Measurements from ENCODE around the gene CSNK1A1.
"Not testable (repeated sequence)": the region's sequence is repeated elsewhere in the genome, so short reads cannot be mapped to it uniquely, and the experiment has no call there.

Gene CSNK1A1

DNA sequence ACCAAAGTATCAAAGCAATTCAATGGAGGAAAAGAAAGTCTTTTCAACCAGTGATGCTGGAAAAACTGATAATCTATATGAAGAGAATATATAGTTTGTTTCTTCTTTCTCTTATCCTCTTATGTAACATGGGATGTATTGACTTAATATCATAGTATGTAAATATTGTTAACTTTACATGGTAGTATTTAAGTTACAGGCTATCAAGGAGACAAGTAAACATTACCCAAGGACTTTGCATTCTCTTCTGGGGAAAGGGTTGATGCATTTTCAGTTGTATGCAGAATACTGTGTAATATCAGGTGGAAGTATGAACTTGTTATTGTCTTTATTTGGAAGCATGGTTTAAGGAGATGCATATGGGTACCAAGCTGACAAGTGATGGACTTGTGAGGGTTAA, 20.9 kb upstream of the CSNK1A1 start:
- DNase-seq: no peak

DNA sequence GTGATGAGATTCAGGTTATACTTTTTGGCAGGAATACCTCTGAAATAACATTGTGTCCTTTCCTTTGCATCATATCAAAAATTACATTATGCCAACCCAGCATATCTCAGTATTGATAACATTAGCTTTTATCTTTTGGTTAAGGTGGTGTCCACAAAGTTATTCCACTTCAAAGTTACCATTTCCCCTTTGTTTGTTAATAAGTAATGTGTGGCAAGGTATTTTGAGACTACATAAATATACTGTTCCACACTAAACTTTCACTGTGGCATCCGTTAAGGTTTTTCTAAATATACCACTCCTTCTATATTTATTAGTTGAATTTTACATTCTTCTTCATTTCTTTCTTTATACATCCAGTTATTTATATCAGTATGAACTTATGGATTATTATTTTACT, 16.0 kb upstream of the CSNK1A1 start:
- DNase-seq: no peak

DNA sequence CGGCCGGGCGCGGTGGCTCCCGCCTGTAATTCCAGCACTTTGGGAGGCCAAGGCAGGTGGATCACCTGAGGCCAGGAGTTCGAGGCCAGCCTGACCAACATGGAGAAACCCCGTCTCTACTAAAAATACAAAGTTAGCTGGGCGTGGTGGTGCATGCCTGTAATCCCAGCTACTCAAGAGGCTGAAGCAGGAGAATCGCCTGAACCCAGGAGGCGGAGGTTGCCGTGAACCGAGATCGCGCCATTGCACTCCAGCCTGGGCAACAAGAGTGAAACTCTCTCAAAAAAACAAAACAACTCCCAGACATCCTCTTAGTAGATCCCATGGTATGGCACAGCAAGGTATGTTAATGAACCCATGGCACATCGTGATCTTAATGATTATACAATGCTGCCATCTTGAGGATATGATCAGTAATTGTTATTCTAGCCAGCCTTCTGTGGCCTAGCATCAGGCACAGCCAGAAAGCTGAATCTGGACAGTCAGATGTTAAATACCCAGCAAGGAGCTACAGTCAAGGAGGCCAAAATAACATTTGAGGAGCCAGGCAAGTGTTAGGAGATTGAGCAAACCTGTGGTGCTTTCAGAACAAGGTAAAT, 13.4 kb upstream of the CSNK1A1 start:
- DNase-seq: peak; percentile 74

DNA sequence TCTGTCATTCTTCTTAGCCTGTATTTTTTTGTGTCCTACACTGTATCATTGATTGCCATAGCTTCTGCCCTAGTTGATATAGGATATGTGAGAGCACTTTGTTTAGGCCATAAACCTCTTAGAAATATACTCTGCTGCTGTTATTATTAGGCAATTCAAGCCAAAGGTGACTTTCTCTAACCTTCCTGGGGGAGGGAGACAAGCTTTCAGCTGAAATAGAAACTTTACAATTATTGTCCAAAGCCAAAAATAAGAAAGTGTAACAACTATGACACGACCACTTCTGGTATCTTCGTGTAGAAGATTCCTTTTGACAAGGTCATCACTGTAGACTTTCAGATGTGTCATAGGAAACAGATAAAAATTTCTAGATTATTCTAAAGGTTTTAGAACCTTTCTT, 12.2 kb upstream of the CSNK1A1 start:
- no peak for DNase-seq

DNA sequence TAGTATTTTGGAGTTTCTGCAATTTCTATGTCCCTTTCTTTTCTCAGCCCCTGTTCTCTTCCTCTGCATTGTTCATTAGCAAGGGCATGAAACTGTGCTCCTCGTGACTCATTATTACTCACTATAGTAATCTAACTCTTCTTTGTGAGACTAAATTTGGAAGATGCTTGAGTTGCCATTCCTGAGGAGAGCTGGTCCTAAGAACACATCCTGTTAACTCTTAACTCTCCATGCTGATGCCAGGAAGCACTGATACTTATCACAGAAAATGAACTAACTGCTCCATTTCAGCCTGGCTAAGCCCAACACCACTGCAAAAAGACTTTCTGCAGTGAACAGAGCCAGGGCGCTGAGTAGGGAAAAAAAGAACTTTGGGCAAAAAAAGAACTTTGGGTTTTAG, 10.6 kb upstream of the CSNK1A1 start:
- DNase-seq: no peak

DNA sequence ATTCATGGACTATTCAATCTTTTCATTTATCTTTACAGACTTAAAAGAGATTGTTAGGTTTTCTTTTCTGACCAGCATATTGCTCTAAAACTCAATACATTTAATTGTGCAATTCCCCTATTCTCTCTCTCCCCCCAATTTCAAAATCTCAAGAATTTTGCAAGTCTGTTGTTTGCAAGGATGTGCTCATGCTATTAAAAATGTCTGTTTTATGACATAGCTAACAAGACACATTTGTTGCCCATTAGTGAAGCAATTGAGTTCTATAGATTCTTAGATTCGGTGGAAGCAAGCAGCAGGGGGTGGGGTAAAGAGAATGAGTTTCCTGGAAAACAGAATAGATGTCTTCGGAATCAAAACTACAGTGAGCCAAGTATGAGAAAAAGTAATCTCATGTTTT, 8.5 kb upstream of the CSNK1A1 start:
- DNase-seq: no peak

DNA sequence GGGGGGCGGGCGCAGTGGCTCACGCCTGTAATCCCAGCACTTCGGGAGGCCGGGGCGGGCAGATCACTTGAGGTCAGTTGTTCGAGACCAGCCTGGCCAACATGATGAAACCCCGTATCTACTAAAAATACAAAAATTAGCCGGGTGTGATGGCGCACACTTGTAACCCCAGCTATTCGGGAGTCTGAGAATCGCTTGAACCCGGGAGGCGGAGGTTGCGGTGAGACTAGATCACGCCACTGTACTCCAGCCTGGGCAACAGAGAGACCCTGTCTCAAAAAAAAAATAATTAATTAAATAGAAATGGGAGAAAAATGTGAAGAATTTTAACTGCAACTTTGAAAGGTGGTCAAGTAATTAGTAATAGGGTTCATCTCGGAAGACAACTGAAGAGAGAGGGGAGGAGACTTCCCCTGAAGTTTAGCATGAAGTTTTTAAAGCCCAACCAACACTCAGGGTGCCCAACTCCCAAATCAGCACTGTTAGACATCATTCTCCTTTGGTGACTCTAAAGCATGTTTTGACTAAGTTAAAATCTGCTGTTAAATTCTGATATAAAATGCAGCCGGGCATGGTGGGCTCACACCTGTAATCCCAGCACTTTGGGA, 1.4 kb upstream of the CSNK1A1 start:
- no peak for DNase-seq

DNA sequence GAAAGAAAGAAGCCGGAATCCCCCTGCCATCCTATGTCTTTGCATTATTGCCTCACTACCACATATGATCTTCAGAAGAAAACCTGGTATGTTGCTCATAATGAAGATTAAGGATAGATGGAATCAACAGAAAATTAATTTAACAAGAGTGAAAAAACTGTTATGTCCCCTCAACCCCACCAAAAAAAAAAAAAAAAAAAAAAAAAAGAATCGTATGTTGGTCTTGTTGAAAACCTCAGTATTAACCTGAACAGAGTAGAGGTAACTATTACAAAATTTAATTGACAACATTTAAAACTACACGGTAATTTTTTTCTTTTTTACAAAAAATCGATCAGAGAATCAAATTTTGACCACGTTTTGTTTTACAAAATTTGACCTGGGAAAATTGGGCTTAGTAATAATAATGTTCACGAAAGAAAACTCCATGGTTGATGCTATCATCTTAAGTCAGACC, 827 bp upstream of the CSNK1A1 start:
- no peak for DNase-seq

DNA sequence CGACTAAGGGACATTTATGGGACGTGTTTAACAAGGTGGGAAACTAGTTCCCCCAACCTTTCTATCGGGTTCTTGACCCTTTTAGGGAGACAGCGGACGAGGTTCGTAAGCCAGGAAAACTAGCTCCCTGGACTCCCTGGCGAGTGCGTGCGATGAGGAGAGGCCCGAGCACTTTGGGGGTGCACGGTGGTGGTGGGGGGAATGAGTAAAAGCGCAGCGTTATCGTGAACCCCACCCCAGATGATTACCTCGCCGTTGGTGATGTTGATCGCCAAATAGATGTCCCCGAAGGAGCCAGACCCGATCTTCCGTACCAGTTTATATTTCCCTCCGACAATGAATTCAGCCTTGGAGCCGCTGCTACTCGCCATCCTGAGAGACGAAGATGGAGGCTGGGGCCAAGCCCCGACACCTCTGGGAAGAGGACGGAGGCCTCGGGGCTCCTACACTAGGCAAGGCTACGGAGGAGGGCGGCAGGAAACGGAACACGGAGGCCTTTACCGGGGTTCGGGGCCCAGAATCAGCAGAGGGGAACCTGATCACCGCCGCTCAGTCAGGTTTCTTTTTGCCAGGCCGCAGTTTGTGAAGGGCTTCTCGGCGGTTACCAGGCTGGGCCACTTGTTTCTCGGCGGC, 529 bp downstream of the CSNK1A1 start:
- DNase-seq: no peak

DNA sequence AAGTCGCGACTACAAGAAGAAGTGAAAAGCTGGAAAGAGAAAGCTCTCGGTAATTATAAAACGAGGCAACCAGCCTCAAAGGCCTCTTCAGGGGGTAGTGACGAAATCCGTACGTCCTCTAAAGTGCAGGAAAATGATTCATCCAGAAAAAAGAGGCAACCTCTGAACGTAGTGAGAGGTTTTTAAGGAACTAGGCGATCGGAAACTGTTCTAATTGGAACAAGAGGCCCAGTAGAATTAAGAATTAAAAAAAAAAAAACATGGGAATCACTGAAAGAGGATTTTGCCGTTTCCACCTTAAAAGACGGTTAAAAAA, 1.0 kb downstream of the CSNK1A1 start:
- peak; percentile 34 for DNase-seq

DNA sequence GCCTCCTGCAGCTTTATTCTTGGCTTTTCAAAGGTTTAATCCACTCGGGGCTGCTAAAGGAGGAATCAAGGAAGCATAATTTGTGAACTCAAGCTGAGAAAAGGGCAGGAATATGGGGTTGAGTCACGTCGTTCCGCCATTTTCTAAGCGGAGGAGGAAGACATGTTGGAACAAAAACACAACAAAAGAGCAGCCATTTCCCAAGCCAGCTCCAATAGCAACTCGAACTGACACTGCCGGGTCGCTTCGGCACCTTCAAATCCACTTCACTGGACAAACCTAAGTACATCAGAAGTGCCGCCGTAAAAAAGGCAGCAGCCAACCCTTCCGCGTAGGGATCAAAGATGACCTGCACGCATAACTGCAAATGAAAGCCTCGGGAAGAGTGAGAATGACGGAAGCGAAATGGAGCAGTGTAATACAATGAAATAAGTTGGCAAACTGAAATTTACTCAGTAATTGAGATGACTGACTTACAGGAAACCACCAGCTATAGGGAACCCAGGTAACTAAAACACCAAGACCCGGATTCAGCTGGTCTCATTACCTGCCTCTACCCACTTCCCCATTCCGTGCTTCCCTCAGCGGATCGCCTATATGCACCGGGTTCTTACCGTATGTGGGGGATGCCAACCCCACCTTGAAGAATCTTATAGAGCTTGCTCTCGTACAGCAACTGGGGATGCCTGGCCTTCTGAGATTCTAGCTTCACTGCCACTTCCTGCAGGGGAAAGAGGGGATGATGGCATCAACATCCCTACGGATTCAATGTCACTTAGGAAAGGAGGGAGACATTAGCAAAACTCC, 1.6 kb downstream of the CSNK1A1 start:
- peak; percentile 48 for DNase-seq

DNA sequence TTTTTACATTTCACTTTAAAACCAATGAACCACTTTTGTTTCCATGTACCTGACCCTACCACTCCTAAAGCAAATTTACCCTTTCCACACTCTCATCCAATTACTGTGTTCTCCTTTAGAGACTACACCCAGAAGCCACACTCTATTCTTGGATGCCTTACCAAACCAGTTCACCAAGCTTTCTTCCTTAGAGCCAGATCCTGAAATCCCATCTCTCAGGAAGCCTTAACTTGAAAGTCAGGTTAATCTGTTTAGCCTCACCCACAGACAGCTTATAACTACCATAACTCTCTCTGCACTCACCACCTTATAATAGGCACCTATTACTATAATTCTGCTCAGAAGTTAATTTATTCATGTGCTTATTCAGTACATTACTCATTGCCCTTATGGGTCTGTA, 4.3 kb downstream of the CSNK1A1 start:
- no peak for DNase-seq

DNA sequence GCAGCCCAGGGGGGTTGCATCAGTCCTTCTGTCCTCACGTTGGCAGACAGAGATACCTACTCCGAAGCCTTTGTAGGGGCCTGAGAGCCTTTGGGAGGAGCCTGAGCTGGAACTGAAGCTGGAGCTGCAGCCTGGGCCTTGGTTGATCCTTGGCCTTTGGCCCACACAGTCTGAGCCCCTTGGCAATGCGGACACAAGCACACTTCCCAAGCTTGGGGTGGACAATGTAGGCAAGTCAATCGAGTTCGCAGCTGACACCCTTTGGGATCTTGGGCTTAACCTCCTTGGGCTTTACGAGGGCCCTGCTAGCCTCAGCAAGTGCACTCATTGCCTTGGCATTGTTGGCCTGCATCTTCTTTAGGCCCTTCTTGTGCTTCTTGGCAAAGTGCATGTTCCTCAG, 5.9 kb downstream of the CSNK1A1 start:
- no peak for DNase-seq

DNA sequence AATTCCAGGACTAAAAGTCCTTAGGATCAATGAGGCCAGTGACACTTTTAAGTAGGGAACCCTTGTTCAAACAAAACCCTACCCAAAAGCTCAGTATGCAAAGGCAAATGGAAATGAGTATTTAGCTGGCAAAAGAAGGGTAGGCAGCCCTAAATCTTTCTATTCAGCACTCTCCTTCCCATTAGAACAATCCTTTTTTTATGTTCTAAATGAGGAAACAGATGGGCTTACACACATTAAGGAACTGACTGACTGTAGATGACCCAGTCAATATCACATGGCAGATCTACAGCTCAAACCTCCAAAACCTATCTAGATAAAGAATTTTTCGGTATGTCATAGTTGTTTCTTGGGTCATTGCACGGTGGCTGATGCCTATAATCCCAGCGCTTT, 7.2 kb downstream of the CSNK1A1 start:
- DNase-seq: no peak

DNA sequence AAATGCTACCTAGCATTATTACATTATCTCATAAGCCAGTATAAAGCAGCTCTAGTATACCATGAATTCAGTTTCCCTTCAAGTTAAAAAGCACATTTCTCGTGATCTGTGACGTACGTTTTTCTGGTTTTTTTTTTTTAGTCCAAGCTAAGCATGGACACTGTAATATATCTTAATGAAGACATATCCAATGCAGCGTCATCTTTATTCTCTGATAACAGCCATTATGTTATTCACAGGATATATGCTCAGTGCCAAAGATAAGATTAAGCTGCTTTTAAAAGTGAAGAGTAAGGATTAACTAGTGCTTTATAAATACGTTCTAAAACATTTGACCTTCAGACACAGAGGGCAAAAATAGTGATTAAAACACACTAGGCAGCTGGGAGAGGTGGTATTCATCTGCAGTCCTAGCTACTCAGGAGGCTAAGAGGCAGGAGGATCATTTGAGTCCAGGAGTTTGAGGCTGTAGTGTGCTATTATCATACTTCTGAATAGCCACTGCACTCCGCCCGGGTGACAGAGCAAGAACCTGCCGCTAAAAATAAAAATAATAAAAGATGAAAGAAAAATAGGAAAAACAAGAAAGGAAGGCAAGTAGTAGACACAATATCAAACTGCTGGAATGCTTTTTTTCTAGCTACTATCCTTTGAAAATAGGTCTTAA, 7.7 kb downstream of the CSNK1A1 start:
- DNase-seq: no peak

DNA sequence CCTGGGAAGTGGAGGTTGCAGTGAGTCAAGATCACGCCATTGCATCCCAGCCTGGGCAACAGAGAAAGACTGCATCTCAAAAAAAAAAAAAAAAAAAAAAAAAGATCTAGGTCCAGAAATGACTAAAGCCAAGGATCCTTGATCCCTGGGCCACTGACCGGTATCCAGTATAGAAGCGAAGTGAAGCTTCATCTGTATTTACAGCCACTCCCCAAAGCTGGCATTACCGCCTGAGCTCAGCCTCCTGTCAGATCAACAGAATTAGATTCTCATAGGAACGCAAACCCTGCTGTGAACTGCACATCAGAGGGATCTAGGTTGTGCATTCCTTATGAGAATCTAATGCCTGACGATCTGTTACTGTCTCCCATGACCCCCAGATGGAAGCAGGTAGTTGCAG, 9.3 kb downstream of the CSNK1A1 start:
- no peak for DNase-seq

DNA sequence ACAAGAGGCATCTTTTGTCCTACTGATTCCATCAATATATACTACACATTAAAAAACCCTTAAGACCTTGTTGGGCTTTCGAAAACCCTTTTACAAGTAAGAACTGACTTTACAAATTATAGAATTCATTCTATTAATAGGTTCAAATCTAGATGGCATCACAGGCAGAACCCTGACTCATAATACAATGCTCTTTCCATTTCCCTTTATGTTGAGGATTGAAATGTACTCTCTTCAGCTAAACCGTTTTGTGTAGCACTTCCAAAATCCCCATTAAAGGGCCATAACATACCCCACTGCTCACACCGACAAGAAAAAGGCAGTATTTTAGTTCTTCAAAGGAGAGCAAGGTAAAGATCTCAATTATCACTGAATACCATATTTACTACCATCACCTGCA, 11.2 kb downstream of the CSNK1A1 start:
- no peak for DNase-seq

DNA sequence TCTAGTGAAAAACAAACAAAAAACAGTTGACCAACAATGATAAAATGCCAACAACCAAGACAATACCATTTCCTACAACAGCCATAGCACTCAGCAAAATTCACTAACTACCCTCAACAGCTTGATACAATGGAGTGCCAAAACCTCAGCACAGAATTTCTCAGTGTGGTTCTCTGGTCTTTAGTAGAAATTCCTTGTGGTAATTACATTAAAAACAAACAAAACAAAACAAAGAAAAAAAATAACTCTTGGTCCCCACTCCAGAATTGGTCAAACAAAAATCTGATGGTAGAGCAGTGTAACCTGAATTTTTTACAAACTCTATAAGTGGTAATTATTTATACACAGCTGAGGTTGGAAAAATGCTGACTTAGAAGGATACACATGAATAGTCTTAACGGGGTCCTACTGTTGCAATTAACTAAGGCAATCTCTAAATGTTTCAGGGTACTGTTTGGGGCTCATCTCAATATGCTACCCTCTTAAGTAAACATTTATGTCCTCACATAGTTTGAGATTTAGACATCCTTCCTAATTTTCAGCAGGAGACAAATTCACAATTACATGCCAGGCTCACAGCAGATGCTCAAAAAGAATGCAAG, 13.8 kb downstream of the CSNK1A1 start:
- DNase-seq: no peak

DNA sequence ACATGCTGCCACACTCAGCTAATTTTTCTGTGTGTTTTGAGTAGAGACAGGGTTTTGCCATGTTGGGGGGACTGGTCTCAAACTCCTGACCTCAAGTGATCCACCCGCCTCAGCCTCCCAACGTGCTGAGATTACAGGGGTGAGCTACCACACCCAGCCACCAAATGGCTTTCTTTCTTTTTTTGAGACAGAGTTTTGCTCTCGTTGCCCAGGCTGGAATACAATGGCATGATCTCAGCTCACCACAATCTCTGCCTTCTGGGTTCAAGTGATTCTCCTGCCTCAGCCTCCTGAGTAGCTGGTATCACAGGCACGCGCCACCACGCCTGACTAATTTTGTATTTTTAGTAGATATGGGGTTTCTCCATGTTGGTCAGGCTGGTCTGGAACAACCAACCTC, 15.5 kb downstream of the CSNK1A1 start:
- DNase-seq: not testable (repeated sequence)

DNA sequence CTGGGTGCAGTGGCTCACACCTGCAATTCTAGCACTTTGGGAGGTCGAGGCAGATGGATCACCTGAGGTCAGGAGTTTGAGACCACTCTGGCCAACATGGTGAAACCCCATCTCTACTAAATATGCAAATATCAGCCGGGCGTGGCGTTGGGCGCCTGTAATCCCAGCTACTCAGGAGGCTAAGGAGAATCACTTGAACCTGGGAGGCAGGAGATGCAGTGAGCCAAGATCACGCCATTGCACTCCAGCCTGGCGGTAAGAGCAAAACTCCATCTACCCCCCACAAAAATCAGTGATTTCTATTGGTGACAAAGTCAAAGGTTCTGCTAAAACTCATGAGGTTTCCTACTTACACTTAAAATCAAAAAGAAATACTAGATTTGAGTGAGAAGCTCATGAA, 18.8 kb downstream of the CSNK1A1 start:
- DNase-seq: no peak

DNA sequence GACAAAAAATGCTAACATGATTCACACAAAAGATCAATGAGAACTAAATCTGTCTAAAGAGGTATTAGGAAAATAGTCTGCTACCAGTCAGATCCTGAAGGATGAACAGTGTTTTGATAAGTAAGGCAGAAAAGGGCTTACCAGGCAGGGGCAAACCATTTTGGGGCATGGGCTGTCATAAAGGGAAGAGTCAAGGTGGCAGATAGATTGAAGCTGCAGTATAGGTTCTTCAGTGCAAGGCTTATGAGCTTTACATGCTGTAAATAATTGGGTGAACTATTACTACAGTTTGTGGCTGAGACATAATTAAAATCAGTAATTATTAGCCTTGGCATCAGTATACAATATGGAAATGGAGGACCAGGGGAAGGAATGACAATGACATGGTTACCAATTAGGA, 21.8 kb downstream of the CSNK1A1 start:
- no peak for DNase-seq

DNA sequence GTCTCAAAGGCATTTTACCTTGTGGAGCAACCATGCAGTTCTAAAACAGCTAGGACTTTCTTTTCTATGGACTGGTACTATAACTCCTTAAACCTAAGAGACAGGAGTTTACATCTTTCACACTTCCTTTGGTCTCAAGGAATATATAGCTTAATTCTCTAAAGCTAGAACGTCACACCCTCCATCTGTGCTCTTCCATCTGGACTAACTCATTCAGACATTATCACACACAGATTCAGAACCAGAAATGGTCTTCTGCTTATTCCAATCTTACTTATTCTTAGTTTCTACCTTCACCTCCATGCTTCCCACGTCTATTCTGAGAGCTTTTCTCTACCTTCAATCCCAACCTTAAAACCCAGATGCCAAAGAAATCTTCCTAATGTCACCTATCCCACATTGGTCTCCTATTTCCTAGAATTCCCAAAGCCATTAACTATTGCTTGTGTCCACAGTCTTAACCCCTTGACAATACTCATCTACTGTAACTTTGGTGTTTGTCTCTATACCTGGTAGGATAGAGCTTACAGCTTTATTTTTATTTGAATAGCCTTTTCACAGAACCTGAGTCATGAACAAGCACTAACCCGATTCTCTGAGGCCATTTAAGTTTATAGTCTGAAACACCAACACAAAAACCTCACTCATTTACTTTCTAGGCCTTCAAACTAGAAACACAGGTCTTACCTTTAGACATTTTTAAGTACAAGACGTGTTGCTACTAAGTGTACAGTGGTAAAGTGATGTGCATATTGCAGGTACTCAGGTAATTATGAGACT, 22.8 kb downstream of the CSNK1A1 start:
- DNase-seq: no peak

All from CD4-positive, alpha-beta T cell treated with Interleukin-21 for 1 hour (primary cell).